Measurements from ENCODE around the gene ANO1. TPM values are rescaled to one million over a fixed set of nuclear protein-coding genes. Genes with fewer than 3 reads are reported as not detected.

Gene ANO1
- total RNA-seq, 4 donors from 2014 or later: 1.1 to 27.2 (median 4.2) TPM

DNA sequence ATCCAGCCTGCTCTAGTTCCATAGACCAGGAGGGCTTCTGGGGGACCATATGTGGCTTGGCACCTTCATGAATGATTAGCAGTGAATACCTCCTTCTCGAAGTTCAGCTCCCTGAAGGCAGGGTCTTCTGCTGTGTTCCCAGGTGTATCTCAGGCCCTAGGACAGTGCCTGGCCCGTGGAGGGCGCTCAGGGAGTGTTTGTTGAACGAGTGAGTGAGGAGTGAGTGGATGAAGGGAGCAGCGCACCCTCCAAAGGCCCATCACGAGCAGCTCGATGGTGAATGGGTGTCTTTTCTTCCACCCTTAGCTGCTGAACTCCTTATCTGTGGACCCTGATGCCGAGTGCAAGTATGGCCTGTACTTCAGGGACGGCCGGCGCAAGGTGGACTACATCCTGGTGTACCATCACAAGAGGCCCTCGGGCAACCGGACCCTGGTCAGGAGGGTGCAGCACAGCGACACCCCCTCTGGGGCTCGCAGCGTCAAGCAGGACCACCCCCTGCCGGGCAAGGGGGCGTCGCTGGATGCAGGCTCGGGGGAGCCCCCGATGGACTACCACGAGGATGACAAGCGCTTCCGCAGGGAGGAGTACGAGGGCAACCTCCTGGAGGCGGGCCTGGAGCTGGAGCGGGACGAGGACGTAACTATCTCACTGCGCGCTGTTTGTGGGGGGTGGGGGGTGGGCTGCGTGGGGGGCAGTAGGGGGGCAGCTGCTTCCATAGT, 9.5 kb downstream of the ANO1 start:
- no peaks in the 10 kb centered on the region for H3K36me3 ChIP-seq
- H3K27ac ChIP-seq: no peak overlapping the region
- no peak overlapping the region for H3K4me3 ChIP-seq
- TF ChIP-seq, protein P1, sequence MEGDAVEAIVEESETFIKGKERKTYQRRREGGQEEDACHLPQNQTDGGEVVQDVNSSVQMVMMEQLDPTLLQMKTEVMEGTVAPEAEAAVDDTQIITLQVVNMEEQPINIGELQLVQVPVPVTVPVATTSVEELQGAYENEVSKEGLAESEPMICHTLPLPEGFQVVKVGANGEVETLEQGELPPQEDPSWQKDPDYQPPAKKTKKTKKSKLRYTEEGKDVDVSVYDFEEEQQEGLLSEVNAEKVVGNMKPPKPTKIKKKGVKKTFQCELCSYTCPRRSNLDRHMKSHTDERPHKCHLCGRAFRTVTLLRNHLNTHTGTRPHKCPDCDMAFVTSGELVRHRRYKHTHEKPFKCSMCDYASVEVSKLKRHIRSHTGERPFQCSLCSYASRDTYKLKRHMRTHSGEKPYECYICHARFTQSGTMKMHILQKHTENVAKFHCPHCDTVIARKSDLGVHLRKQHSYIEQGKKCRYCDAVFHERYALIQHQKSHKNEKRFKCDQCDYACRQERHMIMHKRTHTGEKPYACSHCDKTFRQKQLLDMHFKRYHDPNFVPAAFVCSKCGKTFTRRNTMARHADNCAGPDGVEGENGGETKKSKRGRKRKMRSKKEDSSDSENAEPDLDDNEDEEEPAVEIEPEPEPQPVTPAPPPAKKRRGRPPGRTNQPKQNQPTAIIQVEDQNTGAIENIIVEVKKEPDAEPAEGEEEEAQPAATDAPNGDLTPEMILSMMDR (IDR thresholded peaks at IDR 0.05): no peak
- TF ChIP-seq POLR2A (IDR thresholded peaks at IDR 0.05): no peak
- no peaks in the 10 kb centered on the region for H3K27me3 ChIP-seq
- no peaks in the 10 kb centered on the region for H3K4me1 ChIP-seq
- H3K9me3 ChIP-seq: no peaks in the 10 kb centered on the region
- no peak for DNase-seq

DNA sequence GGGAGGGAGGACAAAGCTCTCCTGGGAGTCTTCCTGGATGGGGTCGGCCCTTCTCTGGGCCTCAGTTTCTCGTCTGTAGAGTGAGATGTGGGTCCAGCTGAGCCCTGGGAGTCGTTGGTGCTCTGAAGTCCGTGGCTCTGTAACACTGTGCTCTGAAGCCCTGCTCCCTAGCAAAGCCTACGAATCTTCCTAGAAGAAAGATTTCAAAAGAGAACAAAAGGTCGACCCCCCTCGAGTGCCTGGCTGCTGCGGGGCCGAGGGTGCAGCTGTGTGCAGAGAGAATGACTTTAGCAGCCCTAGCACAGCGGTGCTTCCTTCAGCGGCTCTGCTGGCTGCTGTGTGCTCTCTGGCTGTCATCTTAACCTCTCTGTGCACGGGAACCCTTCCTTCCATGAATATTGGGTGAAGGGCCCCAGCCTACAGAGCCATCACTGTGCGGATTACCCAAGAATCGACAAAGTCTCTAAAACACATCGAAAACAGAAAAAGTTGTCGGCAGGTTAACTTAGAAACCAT, 10.7 kb downstream of the ANO1 start:
- Histone ChIP-seq H3K36me3 (no peaks in the 10 kb centered on the region), H3K27ac (no peak overlapping the region), H3K27me3 (no peaks in the 10 kb centered on the region), H3K4me1 (no peaks in the 10 kb centered on the region), H3K4me3 (no peak overlapping the region), H3K9me3 (no peaks in the 10 kb centered on the region)
- TF ChIP-seq POLR2A (IDR thresholded peaks at IDR 0.05): no peak
- TF ChIP-seq, protein P1 (IDR thresholded peaks at IDR 0.05): no peak
- no peak for DNase-seq

DNA sequence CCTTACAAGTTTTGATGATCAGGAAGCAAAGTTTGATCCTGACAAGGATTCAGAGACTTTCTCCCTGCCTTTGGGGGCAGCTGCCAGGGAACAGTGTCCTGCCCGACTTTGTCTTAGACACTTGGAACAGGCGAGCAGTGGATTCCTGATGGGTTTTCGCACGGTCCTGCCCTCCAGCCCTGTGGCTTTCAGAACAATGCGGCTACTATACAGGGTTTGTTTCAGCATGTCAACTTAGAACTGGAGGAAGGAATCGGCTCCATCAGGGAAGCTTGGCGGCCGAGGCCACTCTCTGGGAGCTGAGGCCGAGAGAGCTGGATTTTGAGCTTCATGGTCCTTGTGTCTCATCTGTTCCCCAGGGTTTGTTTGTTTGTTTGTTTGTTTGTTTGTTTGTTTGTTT, 11.5 kb downstream of the ANO1 start:
- Histone ChIP-seq H3K27ac (no peak overlapping the region), H3K36me3 (no peaks in the 10 kb centered on the region), H3K4me3 (no peak overlapping the region), H3K27me3 (no peaks in the 10 kb centered on the region), H3K4me1 (no peaks in the 10 kb centered on the region), H3K9me3 (no peaks in the 10 kb centered on the region)
- TF ChIP-seq POLR2A (IDR thresholded peaks at IDR 0.05): no peak
- TF ChIP-seq, protein P1 (IDR thresholded peaks at IDR 0.05): no peak
- no peak for DNase-seq

DNA sequence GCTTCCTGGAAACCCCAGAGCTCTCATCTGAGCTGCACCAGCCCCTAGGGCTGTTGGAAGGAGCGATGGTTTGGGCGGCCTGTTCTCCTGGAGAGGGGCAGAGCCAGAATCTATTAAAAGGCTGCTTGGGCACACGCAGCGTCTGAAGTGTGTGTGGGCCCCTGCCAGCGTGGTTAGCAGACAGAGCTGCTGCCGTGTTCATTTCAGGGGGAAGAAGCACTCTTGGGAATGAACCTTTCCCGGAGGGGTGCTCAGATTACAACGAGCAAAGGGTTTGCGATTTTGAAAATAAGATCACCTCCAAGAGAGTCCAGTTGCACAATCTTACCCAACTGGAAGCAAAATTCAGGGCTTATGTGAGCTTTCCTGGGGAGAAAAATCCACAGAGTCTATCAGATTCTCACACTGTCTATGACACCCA, 12.9 kb downstream of the ANO1 start:
- no peak for DNase-seq
- Histone ChIP-seq H3K9me3 (no peaks in the 10 kb centered on the region), H3K36me3 (no peaks in the 10 kb centered on the region), H3K4me3 (no peak overlapping the region), H3K27ac (no peak overlapping the region), H3K27me3 (no peaks in the 10 kb centered on the region), H3K4me1 (no peaks in the 10 kb centered on the region)
- TF ChIP-seq, protein P1 (IDR thresholded peaks at IDR 0.05): no peak
- no peak for TF ChIP-seq POLR2A (IDR thresholded peaks at IDR 0.05)

DNA sequence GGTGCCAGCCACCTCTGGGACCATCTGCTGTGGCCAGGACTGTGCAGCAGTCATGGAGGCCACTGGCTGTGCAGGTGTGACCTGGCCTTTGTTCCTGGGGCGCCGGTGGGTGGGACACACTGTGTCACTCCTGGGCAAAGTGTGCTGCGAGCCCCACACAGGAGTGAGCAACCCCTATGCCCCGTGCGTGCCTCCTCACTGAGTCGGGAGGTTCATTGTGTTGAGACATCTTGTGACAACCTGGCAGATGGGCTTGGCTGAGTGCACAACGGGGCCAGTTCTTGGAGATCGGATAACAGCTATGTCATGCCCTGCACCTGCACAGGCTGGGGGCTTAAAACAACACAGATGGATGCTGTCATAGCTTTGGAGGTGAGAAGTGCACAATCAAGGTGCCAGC, 13.5 kb downstream of the ANO1 start:
- Histone ChIP-seq H3K9me3 (no peaks in the 10 kb centered on the region), H3K4me1 (no peaks in the 10 kb centered on the region), H3K4me3 (no peak overlapping the region), H3K36me3 (no peaks in the 10 kb centered on the region), H3K27me3 (no peaks in the 10 kb centered on the region), H3K27ac (no peak overlapping the region)
- no peak for DNase-seq
- TF ChIP-seq, protein P1 (IDR thresholded peaks at IDR 0.05): no peak
- TF ChIP-seq POLR2A (IDR thresholded peaks at IDR 0.05): no peak

Data from Peyer's patch (tissue), 4 donors.